Measurements from ENCODE around the gene CPD. TPM values are rescaled to one million over a fixed set of nuclear protein-coding genes. Genes with fewer than 3 reads are reported as not detected.
"Not testable (repeated sequence)": the region's sequence is repeated elsewhere in the genome, so short reads cannot be mapped to it uniquely, and the experiment has no call there.

The CPD gene
- total RNA-seq, 1 donor, result 102 TPM

GRCh38 chr17:30413109-30413508, 34.4 kb downstream of the CPD start:
- no peak for DNase-seq (ENCODE audit: low read depth)
- TF ChIP-seq, protein P1, sequence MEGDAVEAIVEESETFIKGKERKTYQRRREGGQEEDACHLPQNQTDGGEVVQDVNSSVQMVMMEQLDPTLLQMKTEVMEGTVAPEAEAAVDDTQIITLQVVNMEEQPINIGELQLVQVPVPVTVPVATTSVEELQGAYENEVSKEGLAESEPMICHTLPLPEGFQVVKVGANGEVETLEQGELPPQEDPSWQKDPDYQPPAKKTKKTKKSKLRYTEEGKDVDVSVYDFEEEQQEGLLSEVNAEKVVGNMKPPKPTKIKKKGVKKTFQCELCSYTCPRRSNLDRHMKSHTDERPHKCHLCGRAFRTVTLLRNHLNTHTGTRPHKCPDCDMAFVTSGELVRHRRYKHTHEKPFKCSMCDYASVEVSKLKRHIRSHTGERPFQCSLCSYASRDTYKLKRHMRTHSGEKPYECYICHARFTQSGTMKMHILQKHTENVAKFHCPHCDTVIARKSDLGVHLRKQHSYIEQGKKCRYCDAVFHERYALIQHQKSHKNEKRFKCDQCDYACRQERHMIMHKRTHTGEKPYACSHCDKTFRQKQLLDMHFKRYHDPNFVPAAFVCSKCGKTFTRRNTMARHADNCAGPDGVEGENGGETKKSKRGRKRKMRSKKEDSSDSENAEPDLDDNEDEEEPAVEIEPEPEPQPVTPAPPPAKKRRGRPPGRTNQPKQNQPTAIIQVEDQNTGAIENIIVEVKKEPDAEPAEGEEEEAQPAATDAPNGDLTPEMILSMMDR (IDR thresholded peaks at IDR 0.05; ENCODE audit: insufficient read depth, low read length), result no peak
- no peak overlapping the region for H3K4me3 ChIP-seq (ENCODE audit: low read depth, low read length)

- DNase-seq (ENCODE audit: low read depth), result no peak
- TF ChIP-seq, protein P1 (IDR thresholded peaks at IDR 0.05; ENCODE audit: insufficient read depth, low read length), result no peak
- no peak overlapping the region for H3K4me3 ChIP-seq (ENCODE audit: low read depth, low read length)
Measured at GRCh38 chr17:30414486-30414885, 35.8 kb downstream of the CPD start.

GRCh38 chr17:30415491-30415890, 36.8 kb downstream of the CPD start:
- no peak for DNase-seq (ENCODE audit: low read depth)
- no peak overlapping the region for H3K4me3 ChIP-seq (ENCODE audit: low read depth, low read length)
- TF ChIP-seq, protein P1 (IDR thresholded peaks at IDR 0.05; ENCODE audit: insufficient read depth, low read length), result no peak

DNA sequence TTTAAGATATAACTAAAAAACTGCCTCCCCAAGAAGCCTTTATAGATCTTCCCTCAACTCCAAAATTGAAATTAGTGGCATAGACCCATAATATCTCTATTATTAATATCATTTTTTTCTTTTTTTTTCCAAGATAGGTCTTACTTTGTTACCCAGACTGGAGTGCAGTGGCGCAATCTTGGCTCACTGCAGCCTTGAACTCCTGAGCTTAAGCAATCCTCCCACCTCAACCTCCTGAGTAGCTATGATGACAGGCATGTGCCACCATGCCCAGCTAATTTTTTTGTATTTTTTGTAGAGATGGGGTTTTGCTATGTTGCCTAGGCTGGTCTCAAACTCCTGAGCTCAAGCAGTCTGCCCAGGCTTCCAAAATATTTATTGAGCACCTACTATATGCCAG, 39.3 kb downstream of the CPD start:
- H3K4me3 ChIP-seq (ENCODE audit: low read depth, low read length); DNase-seq (ENCODE audit: low read depth): not testable (repeated sequence)

DNA sequence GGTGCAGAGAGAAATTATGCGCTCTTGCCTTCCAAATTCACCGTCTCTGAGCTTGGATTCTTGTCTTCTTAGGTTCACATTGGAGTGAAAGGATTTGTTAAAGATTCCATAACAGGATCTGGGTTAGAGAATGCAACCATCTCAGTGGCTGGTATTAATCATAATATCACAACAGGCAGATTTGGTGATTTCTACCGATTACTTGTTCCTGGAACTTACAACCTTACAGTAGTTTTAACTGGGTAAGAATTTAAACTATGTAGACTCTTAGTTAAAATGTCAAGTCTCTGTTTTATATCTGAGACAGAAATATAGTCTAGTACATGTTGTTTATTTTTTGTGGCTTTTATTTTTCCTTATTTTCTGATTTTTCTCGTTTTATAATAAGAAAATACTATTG, 42.9 kb downstream of the CPD start:
- TF ChIP-seq, protein P1 (IDR thresholded peaks at IDR 0.05; ENCODE audit: insufficient read depth, low read length), result no peak
- no peak overlapping the region for H3K4me3 ChIP-seq (ENCODE audit: low read depth, low read length)
- no peak for DNase-seq (ENCODE audit: low read depth)

GRCh38 chr17:30422171-30422570, 43.4 kb downstream of the CPD start:
- H3K4me3 ChIP-seq (ENCODE audit: low read depth, low read length), result no peak overlapping the region
- no peak for DNase-seq (ENCODE audit: low read depth)
- TF ChIP-seq, protein P1 (IDR thresholded peaks at IDR 0.05; ENCODE audit: insufficient read depth, low read length), result no peak

- no peak overlapping the region for H3K4me3 ChIP-seq (ENCODE audit: low read depth, low read length)
- TF ChIP-seq, protein P1 (IDR thresholded peaks at IDR 0.05; ENCODE audit: insufficient read depth, low read length), result no peak
- DNase-seq (ENCODE audit: low read depth), result no peak
Measured at GRCh38 chr17:30424471-30424870, 45.7 kb downstream of the CPD start.
